Testis (tissue), 2 donors: ENCODE results near the gene KRCC1.
"Not testable (repeated sequence)": the region's sequence is repeated elsewhere in the genome, so short reads cannot be mapped to it uniquely, and the experiment has no call there.

ENCODE experiments used
- POLR2A ChIP-seq: fragments of 450-650 bp; IDR thresholded peaks from one replicate; pipeline ENCODE4 v1.6.1; 2017; ENCODE audit warnings: antibody characterized with exemption, mild to moderate bottlenecking, moderate library complexity
- TF ChIP-seq, protein P1 (sequence below), 3 experiments: fragments of 450-650 bp in 2 of 3; fragments of 200-600 bp in 1 of 3; sonication (generic) in 1 of 3; IDR thresholded peaks; one replicate each; pipeline ENCODE4 v1.5.1; 2016 to 2019; ENCODE audit warnings: antibody characterized with exemption in 3 of 3, mild to moderate bottlenecking in 2 of 3, moderate library complexity in 1 of 3

DNA sequence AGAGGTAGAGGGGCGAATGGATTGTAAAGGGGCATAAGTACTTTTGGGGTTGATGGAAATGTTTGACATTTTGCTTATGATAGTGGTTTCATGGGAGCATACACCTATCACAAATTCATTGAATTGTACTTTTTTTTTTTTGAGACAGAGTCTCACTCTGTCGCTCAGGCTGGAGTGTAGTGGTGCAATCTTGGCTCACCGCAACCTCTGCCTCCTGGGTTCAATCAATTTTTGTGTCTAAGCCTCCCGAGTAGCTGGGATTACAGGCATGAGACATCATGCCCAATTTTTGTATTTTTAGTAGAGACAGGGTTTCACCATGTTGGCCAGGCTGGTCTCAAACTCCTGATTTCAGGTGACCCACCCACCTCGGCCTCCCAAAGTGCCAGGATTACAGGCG, 10.0 kb downstream of the KRCC1 start:
- TF ChIP-seq, protein P1, sequence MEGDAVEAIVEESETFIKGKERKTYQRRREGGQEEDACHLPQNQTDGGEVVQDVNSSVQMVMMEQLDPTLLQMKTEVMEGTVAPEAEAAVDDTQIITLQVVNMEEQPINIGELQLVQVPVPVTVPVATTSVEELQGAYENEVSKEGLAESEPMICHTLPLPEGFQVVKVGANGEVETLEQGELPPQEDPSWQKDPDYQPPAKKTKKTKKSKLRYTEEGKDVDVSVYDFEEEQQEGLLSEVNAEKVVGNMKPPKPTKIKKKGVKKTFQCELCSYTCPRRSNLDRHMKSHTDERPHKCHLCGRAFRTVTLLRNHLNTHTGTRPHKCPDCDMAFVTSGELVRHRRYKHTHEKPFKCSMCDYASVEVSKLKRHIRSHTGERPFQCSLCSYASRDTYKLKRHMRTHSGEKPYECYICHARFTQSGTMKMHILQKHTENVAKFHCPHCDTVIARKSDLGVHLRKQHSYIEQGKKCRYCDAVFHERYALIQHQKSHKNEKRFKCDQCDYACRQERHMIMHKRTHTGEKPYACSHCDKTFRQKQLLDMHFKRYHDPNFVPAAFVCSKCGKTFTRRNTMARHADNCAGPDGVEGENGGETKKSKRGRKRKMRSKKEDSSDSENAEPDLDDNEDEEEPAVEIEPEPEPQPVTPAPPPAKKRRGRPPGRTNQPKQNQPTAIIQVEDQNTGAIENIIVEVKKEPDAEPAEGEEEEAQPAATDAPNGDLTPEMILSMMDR (IDR thresholded peaks at IDR 0.05): not testable (repeated sequence)
- TF ChIP-seq POLR2A: not testable (repeated sequence)
